Activated CD4-positive, alpha-beta T cell treated with anti-CD3 and anti-CD28 coated beads, Interleukin-2, amount 50 U/mL, for 4 hours (primary cell): ENCODE data around the gene C1orf141.
"Not testable (repeated sequence)": the region's sequence is repeated elsewhere in the genome, so short reads cannot be mapped to it uniquely, and the experiment has no call there.

Experiments
- DNase-seq, 2 experiments: peaks; one replicate each; pipeline ENCODE4 v3.0.0-alpha.2; 2020

Gene C1orf141

GRCh38 chr1:67141832-67142231 is 7.1 kb upstream of the C1orf141 start:
- DNase-seq = not testable (repeated sequence)

GRCh38 chr1:67140460-67140859 is 5.7 kb upstream of the C1orf141 start:
- no peak for DNase-seq

GRCh38 chr1:67138813-67139499 is 4.2 kb upstream of the C1orf141 start:
- DNase-seq = no peak

GRCh38 chr1:67137307-67137753 is 2.6 kb upstream of the C1orf141 start:
- DNase-seq = no peak

GRCh38 chr1:67135354-67135753 is 584 bp upstream of the C1orf141 start:
- DNase-seq = no peak

- DNase-seq = no peak
Measured at GRCh38 chr1:67133177-67133576, 1.6 kb downstream of the C1orf141 start.

- DNase-seq = no peak
Measured at GRCh38 chr1:67130673-67131072, 4.1 kb downstream of the C1orf141 start.

- no peak for DNase-seq
Measured at GRCh38 chr1:67126974-67127373, 7.8 kb downstream of the C1orf141 start.

- DNase-seq = no peak
Measured at GRCh38 chr1:67126111-67126746, 8.5 kb downstream of the C1orf141 start.

- no peak for DNase-seq
Measured at GRCh38 chr1:67124455-67124854, 10.3 kb downstream of the C1orf141 start.

- DNase-seq = no peak
Measured at GRCh38 chr1:67120855-67121619, 13.7 kb downstream of the C1orf141 start.

GRCh38 chr1:67118646-67119045 is 16.1 kb downstream of the C1orf141 start:
- DNase-seq = no peak

- DNase-seq = no peak
Measured at GRCh38 chr1:67118191-67118590, 16.6 kb downstream of the C1orf141 start.

GRCh38 chr1:67114162-67114561 is 20.6 kb downstream of the C1orf141 start:
- no peak for DNase-seq

GRCh38 chr1:67110352-67110751 is 24.4 kb downstream of the C1orf141 start:
- DNase-seq = no peak

GRCh38 chr1:67105508-67105907 is 29.3 kb downstream of the C1orf141 start:
- no peak for DNase-seq

- DNase-seq = no peak
Measured at GRCh38 chr1:67103548-67103947, 31.2 kb downstream of the C1orf141 start.

GRCh38 chr1:67100833-67101232 is 33.9 kb downstream of the C1orf141 start:
- no peak for DNase-seq

- no peak for DNase-seq
Measured at GRCh38 chr1:67097305-67097704, 37.5 kb downstream of the C1orf141 start.

GRCh38 chr1:67094191-67094590 is 40.6 kb downstream of the C1orf141 start:
- no peak for DNase-seq

- DNase-seq = no peak
Measured at GRCh38 chr1:67089685-67090208, 45.0 kb downstream of the C1orf141 start.

- no peak for DNase-seq
Measured at GRCh38 chr1:67088440-67088839, 46.3 kb downstream of the C1orf141 start.

- DNase-seq = no peak
Measured at GRCh38 chr1:67085326-67085725, 49.4 kb downstream of the C1orf141 start.
